Thoracic aorta (tissue), 2 donors: Measurements from ENCODE around the gene CCDC74A. TPM values are rescaled to one million over a fixed set of nuclear protein-coding genes. Genes with fewer than 3 reads are reported as not detected.
"Not testable (repeated sequence)": the region's sequence is repeated elsewhere in the genome, so short reads cannot be mapped to it uniquely, and the experiment has no call there.

Source experiments
- ATAC-seq: fragments of 150-250 bp; one replicate; pipeline ENCODE4 v1.8.0; 2017; ENCODE audit warnings: low read depth; ENCODE audit not compliant: insufficient number of reproducible peaks, low FRiP score
- DNase-seq: peaks from one replicate; pipeline ENCODE4 v3.0.0-alpha.2; 2020; ENCODE audit warnings: low spot score
- H3K27ac ChIP-seq, 2 donors: fragments of 200-600 bp; sonication (generic); 1 replicate in 1 of 2; 2 replicates in 1 of 2; pipeline ENCODE4 v1.5.1; 2016; ENCODE audit warnings: mild to moderate bottlenecking in 2 of 2, moderate library complexity in 2 of 2
- H3K27me3 ChIP-seq: fragments of 200-600 bp; sonication (generic); replicated peaks from 2 replicates; pipeline ENCODE4 v1.6.0; 2016; ENCODE audit warnings: mild to moderate bottlenecking; ENCODE audit not compliant: insufficient read depth
- H3K36me3 ChIP-seq: fragments of 200-600 bp; sonication (generic); one replicate; pipeline ENCODE4 v1.5.1; 2016
- H3K4me1 ChIP-seq, 2 donors: fragments of 200-600 bp; sonication (generic); 1 replicate in 1 of 2; 2 replicates in 1 of 2; pipeline versions ENCODE4 v1.5.1 to v1.6.0; 2016; ENCODE audit warnings: low read depth in 2 of 2, mild to moderate bottlenecking in 1 of 2; ENCODE audit not compliant: control insufficient read depth in 1 of 2
- H3K4me3 ChIP-seq: fragments of 200-600 bp; sonication (generic); 2 replicates; pipeline ENCODE4 v1.5.1; 2016; ENCODE audit warnings: mild to moderate bottlenecking
- H3K9me3 ChIP-seq: fragments of 200-600 bp; sonication (generic); 2 replicates; pipeline ENCODE4 v1.5.1; 2016
- total RNA-seq, 2 donors: library from RNA; depleted of rRNA; stranded (reverse); fragments of >200 nt; gene quantifications; one replicate each; pipeline versions ENCODE4 v1.1.0 to v1.2.3, GENCODE V29; 2016
- TF ChIP-seq, protein P1 (sequence below): fragments of 200-600 bp; sonication (generic); IDR thresholded peaks from one replicate; pipeline ENCODE4 v1.5.1; 2019; ENCODE audit warnings: antibody characterized with exemption

CCDC74A gene
- total RNA-seq, 2 donors from 2014 or later: 2.6 to 13.9 TPM

DNA sequence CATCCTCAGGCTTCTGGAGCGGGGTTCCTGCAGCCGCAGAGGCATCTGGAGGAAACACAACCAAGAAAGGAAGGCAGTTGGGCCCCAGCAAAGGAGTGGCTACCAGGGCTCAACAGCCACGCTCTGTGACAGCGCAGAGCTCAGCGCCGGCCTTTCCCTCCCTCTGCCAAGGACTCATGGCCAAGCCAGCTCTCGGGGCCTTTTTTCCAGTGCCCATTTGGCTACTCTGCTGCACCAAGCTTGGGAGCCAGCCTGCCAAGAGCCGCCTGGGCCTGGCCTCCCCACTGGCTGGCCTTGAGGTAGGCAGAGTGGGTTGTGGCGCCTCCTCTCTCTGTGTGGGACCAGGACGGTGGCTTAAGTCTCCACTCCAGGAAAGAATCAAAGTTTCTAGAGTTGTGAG, 7.2 kb upstream of the CCDC74A start:
- TF ChIP-seq, protein P1, sequence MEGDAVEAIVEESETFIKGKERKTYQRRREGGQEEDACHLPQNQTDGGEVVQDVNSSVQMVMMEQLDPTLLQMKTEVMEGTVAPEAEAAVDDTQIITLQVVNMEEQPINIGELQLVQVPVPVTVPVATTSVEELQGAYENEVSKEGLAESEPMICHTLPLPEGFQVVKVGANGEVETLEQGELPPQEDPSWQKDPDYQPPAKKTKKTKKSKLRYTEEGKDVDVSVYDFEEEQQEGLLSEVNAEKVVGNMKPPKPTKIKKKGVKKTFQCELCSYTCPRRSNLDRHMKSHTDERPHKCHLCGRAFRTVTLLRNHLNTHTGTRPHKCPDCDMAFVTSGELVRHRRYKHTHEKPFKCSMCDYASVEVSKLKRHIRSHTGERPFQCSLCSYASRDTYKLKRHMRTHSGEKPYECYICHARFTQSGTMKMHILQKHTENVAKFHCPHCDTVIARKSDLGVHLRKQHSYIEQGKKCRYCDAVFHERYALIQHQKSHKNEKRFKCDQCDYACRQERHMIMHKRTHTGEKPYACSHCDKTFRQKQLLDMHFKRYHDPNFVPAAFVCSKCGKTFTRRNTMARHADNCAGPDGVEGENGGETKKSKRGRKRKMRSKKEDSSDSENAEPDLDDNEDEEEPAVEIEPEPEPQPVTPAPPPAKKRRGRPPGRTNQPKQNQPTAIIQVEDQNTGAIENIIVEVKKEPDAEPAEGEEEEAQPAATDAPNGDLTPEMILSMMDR: no peak
- no peaks in the 10 kb centered on the region for H3K4me1 ChIP-seq
- DNase-seq (no peak), ATAC-seq (no peak)
- peaks cover 24% of the 10 kb centered on the region for H3K36me3 ChIP-seq
- H3K27ac ChIP-seq: no peak overlapping the region
- H3K27me3 ChIP-seq: no peaks in the 10 kb centered on the region
- H3K4me3 ChIP-seq: no peak overlapping the region
- no peaks in the 10 kb centered on the region for H3K9me3 ChIP-seq

DNA sequence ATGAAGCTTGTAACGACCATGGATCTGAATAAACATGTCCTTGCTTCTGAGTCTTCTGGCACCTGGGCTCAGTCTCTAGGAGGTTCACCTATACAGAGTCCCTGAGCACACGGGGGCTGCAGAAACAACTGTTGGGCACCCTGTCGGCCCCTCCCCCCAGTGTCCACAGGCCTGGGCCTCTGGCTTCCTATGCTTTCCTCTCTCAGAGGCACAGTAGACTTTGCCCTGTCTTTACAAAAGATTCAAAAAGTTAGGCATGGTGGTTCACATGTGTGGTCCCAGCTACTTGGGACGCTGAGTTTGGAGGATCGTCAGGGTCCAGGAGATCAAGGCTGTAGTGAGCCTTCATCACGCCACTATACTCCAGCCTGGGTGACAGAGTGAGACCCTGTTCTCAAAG, 6.2 kb upstream of the CCDC74A start:
- H3K9me3 ChIP-seq, H3K4me3 ChIP-seq, DNase-seq, H3K4me1 ChIP-seq, H3K27ac ChIP-seq, H3K27me3 ChIP-seq, ATAC-seq: not testable (repeated sequence)
- H3K36me3 ChIP-seq: peaks cover 24% of the 10 kb centered on the region

DNA sequence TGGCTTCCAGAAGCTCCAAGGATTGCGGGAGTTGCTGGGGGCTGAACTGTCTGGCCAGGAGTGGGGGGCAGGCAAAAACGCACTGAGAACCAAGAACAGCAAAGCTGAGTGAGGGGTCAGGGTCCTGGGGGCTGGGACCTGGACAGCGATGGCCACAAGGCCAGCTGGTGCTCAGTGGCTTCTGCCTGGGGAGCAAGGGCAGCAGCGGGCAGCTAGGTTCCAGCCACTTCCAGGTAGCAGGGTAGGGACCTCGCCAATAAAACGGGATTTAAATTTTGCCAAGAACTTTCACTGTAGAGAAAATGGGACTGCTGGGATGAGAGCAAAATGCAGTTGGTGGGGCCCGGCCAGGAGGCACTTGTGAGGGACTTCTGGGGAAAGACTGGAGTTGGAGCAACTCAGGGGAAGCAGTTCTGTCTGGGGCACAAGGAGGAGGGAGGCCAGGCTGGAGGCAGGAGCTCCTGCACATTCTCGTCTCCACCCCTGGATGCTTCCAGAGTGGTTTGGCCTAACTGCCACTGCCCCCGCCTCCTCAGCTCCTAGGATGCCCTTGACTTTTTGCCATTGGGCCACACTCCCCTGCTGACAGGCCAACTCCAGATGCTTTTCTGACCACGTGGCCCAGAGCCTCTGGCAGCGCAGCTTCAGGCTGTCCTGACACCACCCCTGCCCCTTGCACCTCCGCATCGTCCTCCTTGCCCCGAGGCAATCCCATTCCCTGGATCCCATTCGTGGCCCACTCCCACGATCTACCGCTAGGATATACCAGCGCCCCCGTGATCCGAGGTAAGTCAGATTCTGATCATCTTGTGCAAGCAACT, 5.5 kb upstream of the CCDC74A start:
- TF ChIP-seq, protein P1: no peak
- H3K9me3 ChIP-seq: no peaks in the 10 kb centered on the region
- H3K27me3 ChIP-seq: no peaks in the 10 kb centered on the region
- no peak for DNase-seq
- no peak for ATAC-seq
- H3K4me3 ChIP-seq: no peak overlapping the region
- H3K27ac ChIP-seq: no peak overlapping the region
- peaks cover 0 to under 1% of the 10 kb centered on the region in 2 donors for H3K4me1 ChIP-seq
- peaks cover 24% of the 10 kb centered on the region for H3K36me3 ChIP-seq

DNA sequence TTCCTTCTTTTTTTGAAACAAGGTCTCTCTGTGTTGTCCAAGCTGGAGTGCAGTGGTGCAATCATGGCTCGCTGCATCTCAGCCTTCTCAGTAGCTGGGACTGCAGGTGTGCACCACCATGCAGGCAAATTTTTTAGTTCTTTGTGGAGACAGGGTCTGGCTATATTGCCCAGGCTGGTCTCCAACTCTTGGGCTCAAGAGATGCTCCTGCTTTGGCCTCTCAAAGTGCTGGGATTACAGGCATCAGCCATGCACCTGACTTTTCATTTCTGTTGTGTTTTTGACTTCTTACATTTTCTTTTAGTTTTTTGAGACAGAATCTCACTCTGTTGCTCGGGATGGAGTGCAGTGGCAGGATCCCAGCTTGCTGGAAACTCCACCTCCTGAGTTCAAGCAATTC, 2.4 kb upstream of the CCDC74A start:
- DNase-seq, H3K4me3 ChIP-seq, H3K9me3 ChIP-seq, H3K27me3 ChIP-seq, H3K27ac ChIP-seq, H3K36me3 ChIP-seq, H3K4me1 ChIP-seq, ATAC-seq: not testable (repeated sequence)

DNA sequence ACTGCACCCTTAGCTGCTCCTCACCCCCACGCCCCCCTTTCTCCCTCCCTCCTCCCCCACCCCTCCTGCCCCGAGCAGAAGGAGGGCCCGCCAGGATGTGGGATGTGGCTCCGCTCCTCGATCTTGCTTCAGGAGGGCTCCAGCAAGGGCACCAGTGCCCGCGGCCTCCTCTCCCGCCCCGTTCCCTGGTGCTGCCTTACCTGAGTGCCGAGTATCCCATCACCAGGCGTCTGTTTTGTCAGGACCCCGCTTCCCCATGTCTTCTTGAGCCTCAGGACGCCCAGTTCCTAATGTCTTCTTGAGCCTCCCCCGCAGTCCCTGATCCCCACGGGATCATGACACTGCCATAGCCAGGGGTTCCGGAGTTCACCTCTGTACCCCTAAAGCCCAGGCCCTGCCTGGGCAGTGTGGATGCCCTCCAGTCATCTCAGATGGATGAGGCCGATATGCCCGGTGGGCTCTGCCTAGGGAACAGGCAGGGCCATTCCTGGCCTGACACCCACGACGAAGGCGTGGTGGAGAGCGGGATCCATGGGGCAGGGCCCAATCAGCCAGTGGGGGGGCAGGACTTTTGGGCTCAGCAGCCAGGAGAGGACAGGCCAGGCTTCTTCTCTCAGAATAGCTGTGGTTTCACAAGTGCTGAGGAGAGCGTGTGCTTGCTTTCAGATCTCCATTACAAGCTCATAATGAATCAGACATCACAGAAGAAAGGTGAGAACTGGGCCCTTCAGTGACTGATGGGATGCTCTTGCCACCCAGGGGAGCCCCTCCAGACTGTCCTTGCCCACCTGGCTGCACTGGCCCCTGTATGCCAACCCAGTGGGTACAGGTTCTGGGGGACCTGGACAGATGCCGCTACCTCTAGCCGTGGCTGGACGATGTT, 1.5 kb downstream of the CCDC74A start:
- not testable (repeated sequence) for H3K4me1 ChIP-seq, ATAC-seq, H3K9me3 ChIP-seq, H3K4me3 ChIP-seq, H3K27ac ChIP-seq, H3K36me3 ChIP-seq, H3K27me3 ChIP-seq, DNase-seq

DNA sequence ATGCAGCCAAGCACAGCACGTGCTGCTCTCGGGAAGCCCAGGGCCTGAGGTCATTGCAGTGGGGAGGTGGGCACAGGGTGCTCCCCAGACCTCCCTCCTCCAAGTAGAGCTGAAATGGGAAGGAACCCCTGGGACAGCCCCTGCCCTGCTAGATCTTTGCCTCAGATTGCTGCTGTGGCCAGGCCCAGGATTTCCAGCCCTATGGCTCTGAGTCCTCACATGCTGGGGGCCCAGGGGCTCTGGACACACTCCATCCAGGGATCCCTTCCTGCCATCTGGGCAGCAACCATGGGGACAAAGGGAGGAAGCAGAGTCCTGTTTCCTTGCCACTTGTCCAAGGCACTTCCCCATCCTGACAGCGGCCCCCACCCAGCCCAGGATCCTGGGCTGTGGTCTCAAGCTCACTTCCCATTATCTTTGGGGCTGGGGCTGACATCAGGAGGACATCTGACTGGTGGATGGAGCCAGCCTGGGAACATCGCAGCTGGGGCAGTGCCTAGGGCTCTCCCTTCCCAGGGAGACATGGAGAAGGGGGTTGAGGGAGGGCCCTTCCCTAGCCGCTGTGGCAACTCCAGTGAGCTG, 2.3 kb downstream of the CCDC74A start:
- not testable (repeated sequence) for ATAC-seq, H3K9me3 ChIP-seq, H3K4me1 ChIP-seq, H3K27ac ChIP-seq, DNase-seq, H3K36me3 ChIP-seq, H3K4me3 ChIP-seq, H3K27me3 ChIP-seq

DNA sequence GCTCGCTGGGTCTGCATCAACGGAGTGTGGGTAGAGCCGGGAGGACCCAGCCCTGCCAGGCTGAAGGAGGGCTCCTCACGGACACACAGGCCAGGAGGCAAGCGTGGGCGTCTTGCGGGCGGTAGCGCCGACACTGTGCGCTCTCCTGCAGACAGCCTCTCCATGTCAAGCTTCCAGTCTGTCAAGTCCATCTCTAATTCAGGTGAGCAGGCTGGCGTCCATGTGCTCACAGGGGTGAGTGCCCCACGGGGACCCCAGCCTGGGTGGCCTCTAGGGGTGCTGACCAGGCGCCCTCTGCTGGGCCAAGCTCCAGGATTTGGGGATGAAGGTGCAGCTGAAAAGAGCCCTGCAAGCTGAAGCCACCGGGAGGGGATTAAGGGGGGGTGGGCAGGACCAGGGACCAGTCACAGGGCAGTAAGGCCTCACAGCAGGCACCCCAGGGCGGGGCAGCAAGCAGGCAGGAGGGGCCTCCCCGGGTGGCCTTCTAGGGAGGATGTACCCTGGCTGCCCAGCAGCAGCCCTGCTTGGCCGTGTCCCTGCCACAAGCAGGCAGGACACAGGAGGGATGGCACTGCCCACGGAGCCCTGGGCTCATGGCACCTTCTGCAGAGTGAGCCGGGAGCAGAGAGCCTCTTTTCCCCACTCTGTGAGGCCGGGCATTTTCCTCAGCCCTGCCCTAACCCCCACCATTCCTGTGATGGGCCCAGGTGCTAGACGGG, 3.1 kb downstream of the CCDC74A start:
- not testable (repeated sequence) for DNase-seq

DNA sequence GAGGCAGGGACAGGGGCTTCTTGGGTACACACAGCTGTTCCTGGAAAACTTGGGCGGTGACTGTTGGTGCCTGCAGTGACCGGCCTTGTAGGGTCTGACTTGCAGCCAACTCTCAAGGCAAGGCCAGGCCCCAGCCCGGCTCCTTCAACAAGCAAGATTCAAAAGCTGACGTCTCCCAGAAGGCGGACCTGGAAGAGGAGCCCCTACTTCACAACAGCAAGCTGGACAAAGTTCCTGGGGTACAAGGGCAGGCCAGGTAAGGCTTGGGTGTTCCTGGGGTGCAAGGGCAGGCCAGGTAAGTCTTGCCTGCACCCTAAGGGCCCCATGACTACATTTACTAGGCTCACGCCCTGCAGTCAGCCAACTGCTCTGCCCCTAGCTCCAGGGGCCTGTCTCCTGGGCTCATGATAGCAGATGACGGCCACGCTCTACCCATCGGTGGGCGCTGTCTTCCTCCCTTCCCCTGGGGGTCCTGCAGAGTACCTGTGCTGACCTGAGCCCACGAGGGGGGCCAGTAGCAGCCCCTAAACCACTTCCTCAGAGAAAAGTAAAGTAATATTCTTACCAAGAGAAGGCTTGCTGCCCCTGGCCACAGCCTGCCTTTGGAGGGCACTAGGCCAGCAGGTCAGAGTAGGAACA, 4.0 kb downstream of the CCDC74A start:
- H3K27ac ChIP-seq, DNase-seq, H3K4me3 ChIP-seq, H3K4me1 ChIP-seq, ATAC-seq, H3K27me3 ChIP-seq, H3K9me3 ChIP-seq, H3K36me3 ChIP-seq: not testable (repeated sequence)

More for the DNA sequence above, 3.1 kb downstream of the CCDC74A start:
- not testable (repeated sequence) for H3K27ac ChIP-seq, ATAC-seq, H3K4me1 ChIP-seq, H3K36me3 ChIP-seq, H3K4me3 ChIP-seq, H3K27me3 ChIP-seq, H3K9me3 ChIP-seq

DNA sequence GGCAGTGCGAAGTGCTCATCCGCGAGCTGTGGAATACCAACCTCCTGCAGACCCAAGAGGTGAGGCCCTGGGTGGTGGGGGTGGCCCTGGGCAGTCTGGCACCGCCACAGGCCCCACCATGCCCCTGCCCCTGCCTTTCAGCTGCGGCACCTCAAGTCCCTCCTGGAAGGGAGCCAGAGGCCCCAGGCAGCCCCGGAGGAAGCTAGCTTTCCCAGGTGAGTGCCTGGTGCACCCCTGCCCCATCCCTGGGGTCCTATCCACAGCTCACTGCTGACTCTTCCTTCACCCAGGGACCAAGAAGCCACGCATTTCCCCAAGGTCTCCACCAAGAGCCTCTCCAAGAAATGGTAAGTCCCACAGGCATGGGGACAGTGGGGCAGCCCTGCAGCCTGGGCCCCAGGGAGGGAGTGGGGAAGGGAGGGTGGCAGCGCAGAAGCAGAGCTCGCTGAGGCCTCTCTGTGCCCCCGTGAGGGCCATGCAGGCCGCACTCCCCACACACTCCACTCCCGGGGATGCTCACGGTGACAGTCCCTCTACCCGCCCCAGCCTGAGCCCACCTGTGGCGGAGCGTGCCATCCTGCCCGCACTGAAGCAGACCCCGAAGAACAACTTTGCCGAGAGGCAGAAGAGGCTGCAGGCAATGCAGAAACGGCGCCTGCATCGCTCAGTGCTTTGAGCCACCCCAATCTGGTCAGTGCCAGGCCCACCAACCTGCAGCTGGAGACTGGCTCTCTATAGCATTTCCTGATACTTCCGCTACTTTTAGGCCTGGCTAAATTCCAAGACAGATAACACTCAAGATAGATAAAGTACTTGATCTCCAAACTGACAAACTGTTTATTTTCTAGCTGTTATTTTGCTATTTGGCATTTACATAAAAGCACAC, 5.3 kb downstream of the CCDC74A start:
- not testable (repeated sequence) for H3K4me1 ChIP-seq, H3K27me3 ChIP-seq, DNase-seq, H3K4me3 ChIP-seq, H3K9me3 ChIP-seq, H3K36me3 ChIP-seq, H3K27ac ChIP-seq, ATAC-seq
